SK-N-SH treated with all-trans-retinoic acid at 6 μM for 48 hours (cell line): ENCODE measurements around the gene NIPSNAP3A.

Experiments
- ATAC-seq: fragments of 200-7000 bp; cut with Tn5 transposase; 3 replicates; pipeline ENCODE4 v1.9.1; 2020; ENCODE audit warnings: mild to moderate bottlenecking, moderate library complexity
- ARNTL ChIP-seq: fragments of 450-650 bp; formaldehyde crosslinking; IDR thresholded peaks from 2 replicates; pipeline ENCODE4 v1.5.0; 2020; ENCODE audit warnings: low read depth, mild to moderate bottlenecking, moderate library complexity, borderline replicate concordance
- BACH2 ChIP-seq: fragments of 250-450 bp; sonication (Bioruptor Pico); IDR thresholded peaks from 2 replicates; pipeline ENCODE4 v1.9.0; 2021; ENCODE audit warnings: mild to moderate bottlenecking, borderline replicate concordance
- GLIS3 ChIP-seq: fragments of 250-450 bp; sonication (Bioruptor Pico); IDR thresholded peaks from 2 replicates; pipeline ENCODE4 v1.5.0; 2020; ENCODE audit warnings: mild to moderate bottlenecking, moderate library complexity
- ISL1 ChIP-seq: fragments of 250-450 bp; sonication (Bioruptor Pico); IDR thresholded peaks from 2 replicates; pipeline ENCODE4 v2.1.2; 2022; ENCODE audit warnings: mild to moderate bottlenecking, moderate library complexity
- OSR1 ChIP-seq: fragments of 250-450 bp; sonication (Bioruptor Pico); IDR thresholded peaks from 2 replicates; pipeline ENCODE4 v1.8.0; 2022; ENCODE audit warnings: moderate library complexity, mild to moderate bottlenecking, inconsistent platforms
- RARB ChIP-seq: fragments of 250-450 bp; sonication (Bioruptor Pico); IDR thresholded peaks from 2 replicates; pipeline ENCODE4 v1.8.0; 2021; ENCODE audit warnings: mild to moderate bottlenecking, moderate library complexity
- SNAI2 ChIP-seq: fragments of 250-450 bp; sonication (Bioruptor Pico); IDR thresholded peaks from 2 replicates; pipeline ENCODE4 v1.5.0; 2020; ENCODE audit warnings: mild to moderate bottlenecking, moderate library complexity
- TCF4 ChIP-seq: fragments of 250-450 bp; sonication (Bioruptor Pico); IDR thresholded peaks from 2 replicates; pipeline ENCODE4 v1.8.0; 2021; ENCODE audit warnings: mild to moderate bottlenecking, moderate library complexity, borderline replicate concordance
- TOX ChIP-seq: fragments of 250-450 bp; sonication (Bioruptor Pico); IDR thresholded peaks from 2 replicates; pipeline ENCODE4 v1.8.0; 2021; ENCODE audit warnings: mild to moderate bottlenecking, moderate library complexity, borderline replicate concordance
- ZC3H10 ChIP-seq: fragments of 250-450 bp; sonication (Bioruptor Pico); IDR thresholded peaks from 2 replicates; pipeline ENCODE4 v1.5.1; 2021; ENCODE audit warnings: mild to moderate bottlenecking, moderate library complexity
- ZFP3 ChIP-seq: fragments of 250-450 bp; sonication (Bioruptor Pico); IDR thresholded peaks from 2 replicates; pipeline ENCODE4 v1.5.0; 2020; ENCODE audit warnings: mild to moderate bottlenecking, moderate library complexity
- ZFP30 ChIP-seq: fragments of 450-650 bp; formaldehyde crosslinking; IDR thresholded peaks from 2 replicates; pipeline ENCODE4 v1.5.0; 2022; ENCODE audit warnings: mild to moderate bottlenecking, moderate library complexity
- ZNF565 ChIP-seq: fragments of 450-650 bp; formaldehyde crosslinking; conservative IDR thresholded peaks from 2 replicates; pipeline ENCODE4 v1.5.0; 2020; ENCODE audit warnings: low read depth, mild to moderate bottlenecking, moderate library complexity
- ZNF70 ChIP-seq: fragments of 450-650 bp; formaldehyde crosslinking; IDR thresholded peaks from 2 replicates; pipeline ENCODE4 v1.5.0; 2020; ENCODE audit warnings: mild to moderate bottlenecking, moderate library complexity
- ZNF8 ChIP-seq: fragments of 450-650 bp; formaldehyde crosslinking; IDR thresholded peaks from 2 replicates; pipeline ENCODE4 v1.5.0; 2020; ENCODE audit warnings: mild to moderate bottlenecking, moderate library complexity
- TF ChIP-seq, protein P1 (sequence below): fragments of 250-450 bp; sonication (Bioruptor Pico); IDR thresholded peaks from 2 replicates; pipeline ENCODE4 v1.8.0; 2020; ENCODE audit warnings: mild to moderate bottlenecking, moderate library complexity, borderline replicate concordance
- TF ChIP-seq, protein P2 (sequence below): fragments of 250-450 bp; sonication (Bioruptor Pico); IDR thresholded peaks from 2 replicates; pipeline ENCODE4 v1.5.1; 2020; ENCODE audit warnings: low read depth, mild to moderate bottlenecking, moderate library complexity
- TF ChIP-seq, protein P3 (sequence below): fragments of 250-450 bp; sonication (Bioruptor Pico); IDR thresholded peaks from 2 replicates; pipeline ENCODE4 v1.8.0; 2021; ENCODE audit warnings: low read depth, mild to moderate bottlenecking, moderate library complexity, borderline replicate concordance
- TF ChIP-seq, protein P4 (sequence below): fragments of 250-450 bp; sonication (Bioruptor Pico); IDR thresholded peaks from 2 replicates; pipeline ENCODE4 v1.5.1; 2021; ENCODE audit warnings: mild to moderate bottlenecking, moderate library complexity
- TF ChIP-seq, protein P5 (sequence below): fragments of 250-450 bp; sonication (Bioruptor Pico); IDR thresholded peaks from 2 replicates; pipeline ENCODE4 v1.5.0; 2020; ENCODE audit warnings: mild to moderate bottlenecking, moderate library complexity

NIPSNAP3A gene

DNA sequence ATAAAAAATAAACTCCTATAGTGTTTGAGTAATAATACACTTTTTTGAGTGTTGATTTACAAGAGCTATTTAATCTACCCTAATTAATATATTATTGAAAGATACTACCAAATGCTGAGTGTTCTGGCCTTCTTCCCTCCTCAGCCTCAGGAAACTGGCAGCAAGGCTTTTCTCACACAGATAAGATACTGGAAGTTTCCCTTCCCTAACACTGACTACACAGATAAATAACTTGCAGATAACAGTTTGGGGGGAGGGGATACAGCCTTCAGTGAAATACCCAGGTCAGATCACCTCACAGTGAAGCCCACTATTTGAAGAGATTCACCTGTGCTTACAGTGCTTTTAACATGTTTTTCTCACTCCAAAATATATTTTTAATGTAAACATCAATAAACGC lies 1.6 kb upstream of the NIPSNAP3A start:
- ATAC-seq: no peak

DNA sequence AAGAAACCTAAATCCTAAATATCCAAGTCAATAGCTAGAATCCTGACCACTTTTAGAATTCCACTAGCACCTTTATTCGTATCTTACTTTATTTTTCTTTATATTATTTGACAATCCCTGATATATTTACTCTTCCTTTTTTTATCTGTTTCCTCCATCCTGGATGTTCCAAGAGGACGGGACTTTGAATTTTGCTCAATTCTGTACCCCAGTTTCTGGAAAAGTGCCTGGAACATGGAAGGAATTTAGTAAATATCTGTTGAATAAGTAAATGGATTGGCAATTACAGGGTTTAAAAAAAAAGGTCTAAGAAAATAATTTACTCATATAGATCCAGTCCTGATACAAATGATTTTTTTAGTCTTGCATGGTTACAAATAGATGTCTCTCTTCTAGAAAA lies 1.2 kb upstream of the NIPSNAP3A start:
- TF ChIP-seq RARB (CRISPR knock-in tag): no peak
- TF ChIP-seq, protein P1, sequence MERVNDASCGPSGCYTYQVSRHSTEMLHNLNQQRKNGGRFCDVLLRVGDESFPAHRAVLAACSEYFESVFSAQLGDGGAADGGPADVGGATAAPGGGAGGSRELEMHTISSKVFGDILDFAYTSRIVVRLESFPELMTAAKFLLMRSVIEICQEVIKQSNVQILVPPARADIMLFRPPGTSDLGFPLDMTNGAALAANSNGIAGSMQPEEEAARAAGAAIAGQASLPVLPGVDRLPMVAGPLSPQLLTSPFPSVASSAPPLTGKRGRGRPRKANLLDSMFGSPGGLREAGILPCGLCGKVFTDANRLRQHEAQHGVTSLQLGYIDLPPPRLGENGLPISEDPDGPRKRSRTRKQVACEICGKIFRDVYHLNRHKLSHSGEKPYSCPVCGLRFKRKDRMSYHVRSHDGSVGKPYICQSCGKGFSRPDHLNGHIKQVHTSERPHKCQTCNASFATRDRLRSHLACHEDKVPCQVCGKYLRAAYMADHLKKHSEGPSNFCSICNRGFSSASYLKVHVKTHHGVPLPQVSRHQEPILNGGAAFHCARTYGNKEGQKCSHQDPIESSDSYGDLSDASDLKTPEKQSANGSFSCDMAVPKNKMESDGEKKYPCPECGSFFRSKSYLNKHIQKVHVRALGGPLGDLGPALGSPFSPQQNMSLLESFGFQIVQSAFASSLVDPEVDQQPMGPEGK: no peak
- TF ChIP-seq, protein P2, sequence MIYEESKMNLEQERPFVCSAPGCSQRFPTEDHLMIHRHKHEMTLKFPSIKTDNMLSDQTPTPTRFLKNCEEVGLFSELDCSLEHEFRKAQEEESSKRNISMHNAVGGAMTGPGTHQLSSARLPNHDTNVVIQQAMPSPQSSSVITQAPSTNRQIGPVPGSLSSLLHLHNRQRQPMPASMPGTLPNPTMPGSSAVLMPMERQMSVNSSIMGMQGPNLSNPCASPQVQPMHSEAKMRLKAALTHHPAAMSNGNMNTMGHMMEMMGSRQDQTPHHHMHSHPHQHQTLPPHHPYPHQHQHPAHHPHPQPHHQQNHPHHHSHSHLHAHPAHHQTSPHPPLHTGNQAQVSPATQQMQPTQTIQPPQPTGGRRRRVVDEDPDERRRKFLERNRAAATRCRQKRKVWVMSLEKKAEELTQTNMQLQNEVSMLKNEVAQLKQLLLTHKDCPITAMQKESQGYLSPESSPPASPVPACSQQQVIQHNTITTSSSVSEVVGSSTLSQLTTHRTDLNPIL (CRISPR knock-in tag): no peak
- TF ChIP-seq, protein P3, sequence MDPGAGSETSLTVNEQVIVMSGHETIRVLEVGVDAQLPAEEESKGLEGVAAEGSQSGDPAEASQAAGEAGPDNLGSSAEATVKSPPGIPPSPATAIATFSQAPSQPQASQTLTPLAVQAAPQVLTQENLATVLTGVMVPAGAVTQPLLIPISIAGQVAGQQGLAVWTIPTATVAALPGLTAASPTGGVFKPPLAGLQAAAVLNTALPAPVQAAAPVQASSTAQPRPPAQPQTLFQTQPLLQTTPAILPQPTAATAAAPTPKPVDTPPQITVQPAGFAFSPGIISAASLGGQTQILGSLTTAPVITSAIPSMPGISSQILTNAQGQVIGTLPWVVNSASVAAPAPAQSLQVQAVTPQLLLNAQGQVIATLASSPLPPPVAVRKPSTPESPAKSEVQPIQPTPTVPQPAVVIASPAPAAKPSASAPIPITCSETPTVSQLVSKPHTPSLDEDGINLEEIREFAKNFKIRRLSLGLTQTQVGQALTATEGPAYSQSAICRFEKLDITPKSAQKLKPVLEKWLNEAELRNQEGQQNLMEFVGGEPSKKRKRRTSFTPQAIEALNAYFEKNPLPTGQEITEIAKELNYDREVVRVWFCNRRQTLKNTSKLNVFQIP (CRISPR knock-in tag): no peak
- TF ChIP-seq OSR1 (CRISPR knock-in tag): no peak
- TF ChIP-seq GLIS3 (CRISPR knock-in tag): no peak
- ATAC-seq: no peak

More for the DNA sequence above, 1.6 kb upstream of the NIPSNAP3A start:
- TF ChIP-seq ISL1 (CRISPR knock-in tag) (no peak), ZC3H10 (CRISPR knock-in tag) (no peak)
- TF ChIP-seq, all 23 proteins: peak for 0

DNA sequence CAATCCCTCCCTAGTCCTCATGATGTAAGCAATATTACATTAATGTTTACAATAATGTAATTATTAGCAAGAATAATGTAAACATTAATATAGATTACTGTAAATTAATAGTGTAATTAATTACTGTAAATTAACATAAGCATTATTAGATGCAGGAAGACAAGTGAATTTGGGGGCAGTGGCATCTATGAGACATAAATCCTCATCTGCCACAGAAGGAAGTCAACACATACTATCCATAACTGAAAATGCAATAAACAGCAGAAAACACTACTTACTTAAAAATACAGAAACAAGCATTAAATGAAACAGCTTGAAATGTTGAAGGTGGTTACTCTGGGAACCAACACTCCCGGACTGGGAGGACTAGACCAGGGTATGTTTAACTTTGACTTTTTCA lies 685 bp upstream of the NIPSNAP3A start:
- TF ChIP-seq ARNTL (CRISPR knock-in tag) (no peak), TOX (CRISPR knock-in tag) (no peak), ZFP30 (CRISPR knock-in tag) (no peak), GLIS3 (CRISPR knock-in tag) (no peak), ZNF565 (no peak), TCF4 (CRISPR knock-in tag) (no peak), ZNF8 (CRISPR knock-in tag) (no peak), RARB (CRISPR knock-in tag) (no peak), SNAI2 (CRISPR knock-in tag) (no peak), OSR1 (CRISPR knock-in tag) (no peak), ZFP3 (CRISPR knock-in tag) (no peak), BACH2 (CRISPR knock-in tag) (no peak), ZNF70 (CRISPR knock-in tag) (no peak)
- TF ChIP-seq, protein P4, sequence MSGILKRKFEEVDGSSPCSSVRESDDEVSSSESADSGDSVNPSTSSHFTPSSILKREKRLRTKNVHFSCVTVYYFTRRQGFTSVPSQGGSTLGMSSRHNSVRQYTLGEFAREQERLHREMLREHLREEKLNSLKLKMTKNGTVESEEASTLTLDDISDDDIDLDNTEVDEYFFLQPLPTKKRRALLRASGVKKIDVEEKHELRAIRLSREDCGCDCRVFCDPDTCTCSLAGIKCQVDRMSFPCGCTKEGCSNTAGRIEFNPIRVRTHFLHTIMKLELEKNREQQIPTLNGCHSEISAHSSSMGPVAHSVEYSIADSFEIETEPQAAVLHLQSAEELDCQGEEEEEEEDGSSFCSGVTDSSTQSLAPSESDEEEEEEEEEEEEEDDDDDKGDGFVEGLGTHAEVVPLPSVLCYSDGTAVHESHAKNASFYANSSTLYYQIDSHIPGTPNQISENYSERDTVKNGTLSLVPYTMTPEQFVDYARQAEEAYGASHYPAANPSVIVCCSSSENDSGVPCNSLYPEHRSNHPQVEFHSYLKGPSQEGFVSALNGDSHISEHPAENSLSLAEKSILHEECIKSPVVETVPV (CRISPR knock-in tag): no peak
- TF ChIP-seq, protein P5, sequence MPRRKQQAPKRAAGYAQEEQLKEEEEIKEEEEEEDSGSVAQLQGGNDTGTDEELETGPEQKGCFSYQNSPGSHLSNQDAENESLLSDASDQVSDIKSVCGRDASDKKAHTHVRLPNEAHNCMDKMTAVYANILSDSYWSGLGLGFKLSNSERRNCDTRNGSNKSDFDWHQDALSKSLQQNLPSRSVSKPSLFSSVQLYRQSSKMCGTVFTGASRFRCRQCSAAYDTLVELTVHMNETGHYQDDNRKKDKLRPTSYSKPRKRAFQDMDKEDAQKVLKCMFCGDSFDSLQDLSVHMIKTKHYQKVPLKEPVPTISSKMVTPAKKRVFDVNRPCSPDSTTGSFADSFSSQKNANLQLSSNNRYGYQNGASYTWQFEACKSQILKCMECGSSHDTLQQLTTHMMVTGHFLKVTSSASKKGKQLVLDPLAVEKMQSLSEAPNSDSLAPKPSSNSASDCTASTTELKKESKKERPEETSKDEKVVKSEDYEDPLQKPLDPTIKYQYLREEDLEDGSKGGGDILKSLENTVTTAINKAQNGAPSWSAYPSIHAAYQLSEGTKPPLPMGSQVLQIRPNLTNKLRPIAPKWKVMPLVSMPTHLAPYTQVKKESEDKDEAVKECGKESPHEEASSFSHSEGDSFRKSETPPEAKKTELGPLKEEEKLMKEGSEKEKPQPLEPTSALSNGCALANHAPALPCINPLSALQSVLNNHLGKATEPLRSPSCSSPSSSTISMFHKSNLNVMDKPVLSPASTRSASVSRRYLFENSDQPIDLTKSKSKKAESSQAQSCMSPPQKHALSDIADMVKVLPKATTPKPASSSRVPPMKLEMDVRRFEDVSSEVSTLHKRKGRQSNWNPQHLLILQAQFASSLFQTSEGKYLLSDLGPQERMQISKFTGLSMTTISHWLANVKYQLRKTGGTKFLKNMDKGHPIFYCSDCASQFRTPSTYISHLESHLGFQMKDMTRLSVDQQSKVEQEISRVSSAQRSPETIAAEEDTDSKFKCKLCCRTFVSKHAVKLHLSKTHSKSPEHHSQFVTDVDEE (CRISPR knock-in tag): no peak
- TF ChIP-seq, protein P3 (CRISPR knock-in tag): no peak
- TF ChIP-seq, protein P1: no peak
- TF ChIP-seq, protein P2 (CRISPR knock-in tag): no peak
- no peak for ATAC-seq
